ENCODE measurements around the gene APOL4.

DNA sequence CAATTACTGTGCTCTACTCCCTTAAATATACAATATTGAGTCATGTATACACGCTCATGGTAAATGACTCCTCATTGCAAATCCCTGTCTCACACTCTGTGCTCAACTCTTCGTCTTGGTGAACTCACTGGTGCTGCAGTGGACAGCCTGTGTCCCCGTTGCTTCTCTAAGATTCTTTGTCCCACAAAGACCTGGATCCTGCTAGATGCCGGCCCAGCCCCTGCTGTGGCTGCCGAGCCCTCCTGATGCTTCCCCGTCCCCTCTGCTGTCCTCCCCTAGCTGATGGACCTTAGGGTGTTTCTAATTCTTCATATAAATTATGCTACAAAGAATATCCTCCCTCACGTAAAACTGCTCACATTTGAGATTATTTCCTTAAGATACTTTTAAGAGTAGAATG lies 32.2 kb upstream of the APOL4 start:
- no peak for TF ChIP-seq CTCF (conservative IDR thresholded peaks at IDR 0.05)
- TF ChIP-seq ZFX (IDR thresholded peaks at IDR 0.05), result no peak

Measured in C4-2B (cell line).